ENCODE data around the gene HTR2C. TPM values are rescaled to one million over a fixed set of nuclear protein-coding genes. Genes with fewer than 3 reads are reported as not detected.

HTR2C gene
- total and polyA plus RNA-seq, 2 of the 4 experiments (the other 2 are of a cell fraction): not detected

DNA sequence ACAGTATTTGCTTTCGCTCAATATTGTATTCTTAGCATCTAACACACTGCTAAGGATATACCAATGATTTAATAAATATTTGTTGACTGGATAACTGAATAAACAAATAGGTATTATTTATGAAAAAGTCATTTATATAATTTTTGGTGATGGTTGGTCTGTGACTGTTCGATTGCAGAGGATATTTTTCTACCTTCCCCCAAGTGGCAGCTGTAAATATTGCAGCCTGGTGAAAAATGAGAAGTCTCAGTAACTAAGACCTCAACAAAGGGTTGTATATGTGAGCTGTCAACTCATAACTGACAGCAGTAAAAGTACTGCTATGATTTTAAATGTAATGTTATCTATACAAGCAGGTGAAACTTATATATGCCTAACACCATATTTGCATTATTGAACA lies 36.0 kb downstream of the HTR2C start:
- no peak overlapping the region for H4K8ac ChIP-seq (ENCODE audit: low read depth in 2 of 2, low read length in 2 of 2)
- no peak overlapping the region for H3K4me2 ChIP-seq (ENCODE audit: low read depth, low read length)
- no peaks in the 10 kb centered on the region for H3K9me1 ChIP-seq (ENCODE audit: insufficient read depth, low read length)
- no peaks in the 10 kb centered on the region for H3K27me3 ChIP-seq (ENCODE audit: control insufficient read depth, insufficient read depth, low read length)
- POLR2A ChIA-PET (ENCODE audit: unreplicated experiment): no interaction called here
- no peak overlapping the region for H2AK9ac ChIP-seq (replicated peaks; ENCODE audit: low read depth, low read length, poor library complexity)
- no peak overlapping the region for H2BK20ac ChIP-seq (ENCODE audit: low read depth, low read length)
- H3K4me1 ChIP-seq (ENCODE audit: control insufficient read depth, insufficient read depth, low read length): no peaks in the 10 kb centered on the region
- H3K9ac ChIP-seq (ENCODE audit: low read depth, low read length): no peak overlapping the region
- no peaks in the 10 kb centered on the region for H4K20me1 ChIP-seq (ENCODE audit: insufficient read depth, low read length)
- DNase-seq: no peak
- no CpG with 5 or more reads among the region's 2 CpGs for WGBS, 2 experiments (ENCODE audit: extremely low coverage in 2 of 2, insufficient read length in 1 of 2)
- no TSS peak for BruUV-seq (replicated peaks)
- dilution Hi-C loops (cut with HindIII; ENCODE audit: low sequenced_read_pairs, unreplicated experiment): no loop called here
- H4K91ac ChIP-seq (ENCODE audit: insufficient read depth, low read depth, low read length): no peak overlapping the region
- H3K4ac ChIP-seq (ENCODE audit: low read depth, low read length): no peak overlapping the region
- TF ChIP-seq, protein P1, sequence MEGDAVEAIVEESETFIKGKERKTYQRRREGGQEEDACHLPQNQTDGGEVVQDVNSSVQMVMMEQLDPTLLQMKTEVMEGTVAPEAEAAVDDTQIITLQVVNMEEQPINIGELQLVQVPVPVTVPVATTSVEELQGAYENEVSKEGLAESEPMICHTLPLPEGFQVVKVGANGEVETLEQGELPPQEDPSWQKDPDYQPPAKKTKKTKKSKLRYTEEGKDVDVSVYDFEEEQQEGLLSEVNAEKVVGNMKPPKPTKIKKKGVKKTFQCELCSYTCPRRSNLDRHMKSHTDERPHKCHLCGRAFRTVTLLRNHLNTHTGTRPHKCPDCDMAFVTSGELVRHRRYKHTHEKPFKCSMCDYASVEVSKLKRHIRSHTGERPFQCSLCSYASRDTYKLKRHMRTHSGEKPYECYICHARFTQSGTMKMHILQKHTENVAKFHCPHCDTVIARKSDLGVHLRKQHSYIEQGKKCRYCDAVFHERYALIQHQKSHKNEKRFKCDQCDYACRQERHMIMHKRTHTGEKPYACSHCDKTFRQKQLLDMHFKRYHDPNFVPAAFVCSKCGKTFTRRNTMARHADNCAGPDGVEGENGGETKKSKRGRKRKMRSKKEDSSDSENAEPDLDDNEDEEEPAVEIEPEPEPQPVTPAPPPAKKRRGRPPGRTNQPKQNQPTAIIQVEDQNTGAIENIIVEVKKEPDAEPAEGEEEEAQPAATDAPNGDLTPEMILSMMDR (conservative IDR thresholded peaks at IDR 0.05; ENCODE audit: low read depth, low read length): peak; percentile 25; the same call in 1 of the 2 replicates
- TF ChIP-seq MXI1 (IDR thresholded peaks at IDR 0.05; ENCODE audit: borderline replicate concordance, low read depth, low read length): no peak
- H3K14ac ChIP-seq (replicated peaks; ENCODE audit: low read depth, low read length): no peak overlapping the region
- intact Hi-C loops (cut with micrococcal nuclease): no loop called here
- peak; percentile 63; the same call in 1 of the 2 replicates for ATAC-seq (ENCODE audit: low read depth)
- no peak overlapping the region for H2BK5ac ChIP-seq (ENCODE audit: low read depth, low read length, poor library complexity, severe bottlenecking)
- H3K27ac ChIP-seq (ENCODE audit: insufficient read depth, low read length): no peak overlapping the region
- H2AFZ ChIP-seq (replicated peaks; ENCODE audit: low read length, poor library complexity): no peak overlapping the region
- no peaks in the 10 kb centered on the region for H3K79me1 ChIP-seq (ENCODE audit: low read depth in 1 of 2, low read length in 2 of 2)
- no peak overlapping the region for H2BK120ac ChIP-seq (ENCODE audit: low read depth, low read length)
- H3K56ac ChIP-seq (ENCODE audit: extremely low read depth, insufficient read depth, low read length): no peak overlapping the region
- H2BK15ac ChIP-seq (ENCODE audit: low read depth, low read length): no peak overlapping the region
- CTCF ChIA-PET: interaction anchor here (0.6 to 1.9 kb wide), 5 partner anchors 9 to 349 kb away, joined by 3 to 7 read pairs (median 4); no protein-coding TSS in a partner anchor
- in situ Hi-C loops (cut with MboI; ENCODE audit: low sequenced_read_pairs): loop anchor here (10.0 to 25.0 kb wide), 2 partner anchors 335 to 517 kb away; no protein-coding TSS in a partner anchor
- no peak overlapping the region for H3K18ac ChIP-seq (ENCODE audit: low read depth, low read length)
- no peaks in the 10 kb centered on the region for H3K36me3 ChIP-seq (ENCODE audit: control insufficient read depth, insufficient read depth, low read length)
- H3K9me3 ChIP-seq (ENCODE audit: control insufficient read depth, insufficient read depth, low read length): no peaks in the 10 kb centered on the region
- H3K23ac ChIP-seq (ENCODE audit: low read depth, low read length): no peak overlapping the region
- no peak overlapping the region for H2AK5ac ChIP-seq (ENCODE audit: low read depth, low read length)
- no peak overlapping the region for H4K5ac ChIP-seq (ENCODE audit: low read depth, low read length)
- no peak overlapping the region for H3K4me3 ChIP-seq (ENCODE audit: insufficient read depth, low read depth, low read length)
